ENCODE results near the gene ACTN2. TPM values are rescaled to one million over a fixed set of nuclear protein-coding genes. Genes with fewer than 3 reads are reported as not detected.

Gene ACTN2
- total and polyA plus RNA-seq, 3 donors from 2014 or later: 27.0 to 54.9 (median 39.8) TPM

- no peaks in the 10 kb centered on the region for H3K36me3 ChIP-seq (ENCODE audit: low read depth, missing control alignments)
- DNase-seq: no peak
- peak overlapping the region; percentile 88 to 98 for H3K4me3 ChIP-seq
- 6 to 11% methylated on average over 11 of the region's 11 CpGs for WGBS, 2 donors
- H3K27ac ChIP-seq: peak overlapping the region in 1 of 2 donors; percentile 41
- TF ChIP-seq POLR2A (IDR thresholded peaks at IDR 0.05) (no peak), CTCF (IDR thresholded peaks at IDR 0.05) (no peak)
- H3K9me3 ChIP-seq: no peaks in the 10 kb centered on the region
- H3K4me1 ChIP-seq: peaks cover 3% of the 10 kb centered on the region
- H3K27me3 ChIP-seq: no peaks in the 10 kb centered on the region
- intact Hi-C loops (cut with DNase I; ENCODE audit: low total_unique reads): no loop called here
Measured at GRCh38 chr1:236794585-236795034, 108.3 kb downstream of the ACTN2 start.

GRCh38 chr1:236795035-236795756, 108.9 kb downstream of the ACTN2 start, which contains the start of gene MTR:
TSS of gene MTR (plus strand) at chr1:236795292. CDS start at chr1:236795704, 412 bp downstream.
- Histone ChIP-seq H3K9me3 (no peaks in the 10 kb centered on the region), H3K27me3 (no peaks in the 10 kb centered on the region), H3K27ac (peak within 1 kb of the TSS; percentile 86 to 96), H3K4me3 (peak within 1 kb of the TSS; percentile 88 to 98), H3K4me1 (peaks cover 3% of the 10 kb centered on the region), H3K36me3 (ENCODE audit: low read depth, missing control alignments) (no peaks in the 10 kb centered on the region)
- DNase-seq: peak; percentile 100
- intact Hi-C loops (cut with DNase I; ENCODE audit: low total_unique reads): no loop called here
- TF ChIP-seq CTCF (IDR thresholded peaks at IDR 0.05): no peak
- TF ChIP-seq POLR2A (IDR thresholded peaks at IDR 0.05): peak; percentile 77
- WGBS, 2 donors: 0 to 1% methylated on average over 14 to 62 of the region's 67 CpGs

GRCh38 chr1:236795757-236796667, 109.7 kb downstream of the ACTN2 start:
- TF ChIP-seq POLR2A (IDR thresholded peaks at IDR 0.05) (no peak), CTCF (IDR thresholded peaks at IDR 0.05) (no peak)
- intact Hi-C loops (cut with DNase I; ENCODE audit: low total_unique reads): no loop called here
- peak overlapping the region; percentile 86 to 96 for H3K27ac ChIP-seq
- peak; percentile 61 for DNase-seq
- H3K9me3 ChIP-seq: no peaks in the 10 kb centered on the region
- peaks cover 3% of the 10 kb centered on the region for H3K4me1 ChIP-seq
- no peaks in the 10 kb centered on the region for H3K27me3 ChIP-seq
- no peaks in the 10 kb centered on the region for H3K36me3 ChIP-seq (ENCODE audit: low read depth, missing control alignments)
- 1 to 2% methylated on average over 36 to 40 of the region's 41 CpGs for WGBS, 2 donors
- peak overlapping the region; percentile 88 to 98 for H3K4me3 ChIP-seq

GRCh38 chr1:236799001-236799400, 112.7 kb downstream of the ACTN2 start:
- H3K27me3 ChIP-seq: no peaks in the 10 kb centered on the region
- 95% methylated on average over 5 of the region's 5 CpGs for whole genome bisulfite sequencing, 2 donors
- peaks cover 11% of the 10 kb centered on the region for H3K4me1 ChIP-seq
- peak overlapping the region in 1 of 2 donors; percentile 34 for H3K27ac ChIP-seq
- TF ChIP-seq POLR2A (IDR thresholded peaks at IDR 0.05): no peak
- no peak for TF ChIP-seq CTCF (IDR thresholded peaks at IDR 0.05)
- DNase-seq: no peak
- no peaks in the 10 kb centered on the region for H3K36me3 ChIP-seq (ENCODE audit: low read depth, missing control alignments)
- no peaks in the 10 kb centered on the region for H3K9me3 ChIP-seq
- H3K4me3 ChIP-seq: no peak overlapping the region
- intact Hi-C loops (cut with DNase I; ENCODE audit: low total_unique reads): no loop called here

Data from testis (tissue), 3 donors.